ENCODE results near the gene MINK1.

DNA sequence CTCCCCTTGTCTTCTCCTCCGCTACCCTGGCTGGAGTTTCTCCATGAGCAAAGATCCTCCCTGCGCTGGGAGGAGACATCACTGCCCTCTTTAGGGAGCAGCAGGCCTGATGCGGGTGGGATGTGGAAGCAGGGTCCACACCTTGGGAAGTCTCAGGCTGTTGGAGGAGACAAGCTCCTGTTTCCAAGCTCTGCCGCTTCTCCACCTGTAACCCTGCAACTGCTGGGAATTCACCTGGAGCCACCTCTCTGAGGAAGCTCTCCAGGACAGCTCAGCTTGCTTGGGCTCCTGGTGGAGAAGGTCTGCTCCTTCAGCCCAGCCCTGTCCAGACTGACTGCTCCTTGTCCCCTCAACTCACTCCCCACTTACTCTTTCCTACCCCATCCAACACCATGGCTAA lies 51.3 kb downstream of the MINK1 start:
- no peak for TF ChIP-seq POLR2A (IDR thresholded peaks at IDR 0.05; ENCODE audit: low read length)
- no peak for TF ChIP-seq GATA1 (IDR thresholded peaks at IDR 0.05; ENCODE audit: low read depth, low read length)

Measured in erythroblast (primary cell).